RPMI7951 (cell line): ENCODE data around the gene SPACA5B. TPM values are rescaled to one million over a fixed set of nuclear protein-coding genes. Genes with fewer than 3 reads are reported as not detected.
"Not testable (repeated sequence)": the region's sequence is repeated elsewhere in the genome, so short reads cannot be mapped to it uniquely, and the experiment has no call there.

Experiments
- DNase-seq: peaks from one replicate; pipeline ENCODE4 v3.0.0-alpha.2; 2012; ENCODE audit warnings: low read depth
- total RNA-seq: library from RNA; depleted of rRNA; stranded (reverse); fragments of >200 nt; shearing (Covaris generic); gene quantifications from 2 replicates; pipeline ENCODE4 v1.2.3, GENCODE V29; 2014; rRNA removed

Gene SPACA5B
- total RNA-seq = not detected in 2 replicates

DNA sequence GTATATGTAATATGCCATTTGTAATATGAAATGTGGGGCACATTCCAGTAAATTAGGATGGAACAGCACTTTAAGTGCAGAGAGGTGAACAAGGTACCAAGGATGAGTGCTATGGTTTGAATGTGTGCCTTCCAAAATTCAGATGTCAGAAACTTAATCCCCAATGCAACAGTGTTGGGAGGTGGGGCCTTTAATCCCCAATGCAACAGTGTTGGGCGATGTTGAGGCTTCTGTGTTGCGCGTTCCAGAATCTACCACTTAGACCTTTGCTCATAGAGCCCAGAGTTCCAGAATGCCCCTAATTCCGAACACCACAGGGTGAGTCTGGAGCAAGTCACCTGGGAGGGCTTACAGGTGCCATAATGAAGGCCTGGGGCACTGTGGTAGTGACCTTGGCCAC, at the start of gene SPACA5B:
SPACA5B (plus strand) TSS at position 301 of the 400 bp plus-strand sequence; CDS start at position 363, 62 bp downstream.
- not testable (repeated sequence) for DNase-seq

DNA sequence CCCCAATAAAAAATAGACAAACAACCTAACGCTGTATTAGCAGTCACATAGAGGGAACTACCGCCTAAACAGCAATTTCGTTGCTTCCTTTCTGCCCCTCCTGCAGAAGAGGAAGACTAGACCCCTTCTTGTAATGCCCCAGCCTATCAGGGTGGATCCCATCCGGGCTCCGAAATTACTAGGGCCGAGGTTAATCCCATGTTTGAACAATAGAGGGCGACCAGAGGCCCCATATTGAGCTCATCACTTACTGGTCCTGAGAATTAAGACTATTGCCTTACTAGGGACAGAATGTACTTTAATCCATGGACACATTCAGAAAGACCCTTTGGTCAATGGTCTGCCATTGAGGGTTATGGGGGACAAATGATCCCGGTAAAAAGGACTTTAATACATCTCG, 47.2 kb upstream of the SPACA5B start:
- peak; percentile 50 for DNase-seq

DNA sequence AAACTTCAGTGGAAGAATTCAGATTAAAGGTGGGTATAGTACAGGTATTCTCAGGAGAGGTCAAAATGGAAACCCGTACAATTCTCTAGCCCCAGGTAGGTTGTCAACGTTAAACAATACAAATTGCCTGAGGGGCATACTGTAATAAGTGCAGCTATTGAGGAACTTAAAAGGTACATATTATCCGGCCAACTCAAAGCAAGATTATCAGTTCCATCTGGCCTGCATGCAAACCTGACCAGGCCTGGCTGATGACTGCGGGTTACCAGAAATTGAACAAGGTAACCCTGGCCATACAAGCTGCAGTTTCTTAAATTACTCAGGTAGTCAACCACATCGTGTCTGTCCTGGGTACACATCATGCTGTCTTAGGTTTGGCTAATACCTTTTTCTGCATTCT, 46.7 kb upstream of the SPACA5B start:
- no peak for DNase-seq

DNA sequence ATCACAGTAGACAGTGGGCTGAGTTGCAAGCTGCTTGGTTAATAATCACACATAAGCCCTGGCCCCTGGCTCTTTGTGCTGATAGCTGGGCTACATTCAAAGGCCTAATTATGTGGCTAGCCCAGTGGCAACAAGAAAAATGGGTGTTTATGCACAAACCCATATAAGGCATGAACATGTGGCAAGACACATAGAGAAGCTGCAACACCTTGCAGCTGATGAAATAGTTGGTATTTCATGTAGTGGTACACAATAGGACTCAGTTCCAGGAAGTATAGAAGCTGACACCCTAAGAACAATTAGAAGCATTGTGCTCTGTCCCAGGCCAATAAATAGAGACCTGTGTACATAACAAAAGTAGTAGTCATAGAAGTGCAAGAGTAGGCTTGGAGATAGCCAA, 44.3 kb upstream of the SPACA5B start:
- DNase-seq = no peak

DNA sequence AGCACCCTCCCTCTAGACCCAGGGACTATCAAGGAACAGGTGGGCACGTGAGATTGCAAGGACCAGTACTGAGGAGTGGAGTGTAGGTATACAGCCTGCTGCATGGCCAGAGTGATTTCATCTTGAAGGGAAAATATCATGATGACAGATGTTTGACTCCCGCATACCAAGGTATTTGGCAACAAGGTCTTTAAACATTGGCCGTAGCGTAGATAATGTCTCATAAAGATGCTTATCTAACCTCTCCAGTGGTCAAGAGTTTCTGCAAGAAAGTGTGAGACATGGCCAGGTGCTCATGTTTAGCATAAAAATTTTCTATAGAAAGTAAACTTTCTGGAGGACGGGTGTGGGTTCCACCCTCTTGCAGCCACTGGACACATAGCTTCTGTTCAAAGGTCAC, 40.3 kb upstream of the SPACA5B start:
- no peak for DNase-seq

DNA sequence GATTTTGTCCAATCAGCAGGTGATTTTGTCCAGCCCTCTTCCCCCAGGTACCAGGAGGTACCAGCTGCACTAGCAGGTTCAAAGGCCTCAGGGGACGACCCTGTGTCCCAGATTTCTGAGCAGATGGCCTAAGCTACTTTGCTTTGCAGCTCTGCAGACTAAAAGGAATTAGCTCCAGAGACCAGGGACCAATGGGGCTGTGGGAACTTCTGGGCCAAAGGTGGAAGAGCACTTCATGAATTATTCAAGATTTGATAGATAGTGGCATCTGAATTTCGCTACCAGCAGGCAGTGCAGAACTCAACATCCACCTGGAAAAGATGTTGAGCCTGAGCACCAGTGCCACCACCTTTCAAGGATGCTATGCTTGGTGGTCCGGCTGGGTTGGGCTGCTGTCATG, 37.9 kb upstream of the SPACA5B start:
- not testable (repeated sequence) for DNase-seq

DNA sequence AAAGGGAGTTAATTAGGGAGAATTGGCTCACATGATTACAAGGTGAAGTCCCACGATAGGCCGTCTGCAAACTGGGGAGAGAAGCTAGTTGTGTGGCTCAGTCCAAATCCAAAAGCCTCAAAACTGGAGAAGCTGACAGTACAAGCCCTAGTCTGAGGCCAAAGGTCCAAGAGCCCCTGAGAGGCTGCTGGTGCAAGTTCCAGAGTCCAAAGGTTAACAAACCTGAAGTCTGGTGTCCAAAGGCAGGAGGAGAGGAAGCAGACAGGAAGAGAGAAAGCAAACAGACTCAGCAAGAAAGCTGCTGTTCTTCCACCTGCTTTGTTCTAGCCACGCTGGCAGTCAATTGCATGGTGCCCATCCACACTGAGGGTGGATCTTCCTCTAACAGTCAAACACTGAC, 29.0 kb upstream of the SPACA5B start:
- no peak for DNase-seq

DNA sequence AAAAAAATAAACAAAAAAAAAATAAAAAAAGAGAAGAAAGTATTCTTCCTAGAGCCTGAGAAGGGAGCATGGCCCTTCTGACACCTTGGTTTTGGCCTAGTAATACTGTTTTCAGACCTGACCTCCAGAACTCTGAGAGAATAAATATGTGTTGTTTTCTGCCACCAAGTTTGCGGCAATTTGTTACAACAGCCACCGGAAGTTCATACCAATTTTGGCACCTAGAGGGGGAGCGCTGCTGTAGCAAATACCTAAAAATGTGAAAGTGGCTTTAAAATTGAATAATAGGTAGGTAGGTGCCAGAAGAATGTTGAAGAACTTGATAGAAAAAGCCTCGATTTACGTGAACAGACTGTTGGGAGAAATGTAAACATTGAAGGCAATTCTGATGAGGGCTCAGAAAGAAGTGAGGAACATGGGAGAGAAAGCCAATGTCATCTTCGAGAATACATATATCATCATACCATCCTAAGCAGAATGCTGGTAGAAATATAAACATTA, 27.5 kb upstream of the SPACA5B start:
- no peak for DNase-seq

DNA sequence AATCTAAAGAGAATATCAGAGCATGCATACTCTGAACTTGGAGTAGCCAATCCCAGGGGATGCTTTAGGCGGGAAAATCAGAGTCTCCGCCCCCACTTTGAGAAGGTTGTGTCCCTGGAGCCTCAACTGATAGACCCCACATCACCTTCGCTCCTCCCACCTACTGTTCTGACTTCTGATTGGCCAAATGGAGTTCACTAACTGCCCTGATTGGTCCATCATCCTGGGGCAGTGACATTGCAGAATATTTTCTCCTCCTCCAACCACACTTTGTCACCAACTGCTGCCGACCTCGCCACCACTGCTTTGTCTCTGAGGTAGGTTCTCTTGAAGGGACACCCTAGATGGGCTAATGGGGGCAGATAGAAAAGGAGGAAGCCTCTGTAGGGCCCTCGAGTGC, 22.7 kb upstream of the SPACA5B start:
- DNase-seq = no peak

DNA sequence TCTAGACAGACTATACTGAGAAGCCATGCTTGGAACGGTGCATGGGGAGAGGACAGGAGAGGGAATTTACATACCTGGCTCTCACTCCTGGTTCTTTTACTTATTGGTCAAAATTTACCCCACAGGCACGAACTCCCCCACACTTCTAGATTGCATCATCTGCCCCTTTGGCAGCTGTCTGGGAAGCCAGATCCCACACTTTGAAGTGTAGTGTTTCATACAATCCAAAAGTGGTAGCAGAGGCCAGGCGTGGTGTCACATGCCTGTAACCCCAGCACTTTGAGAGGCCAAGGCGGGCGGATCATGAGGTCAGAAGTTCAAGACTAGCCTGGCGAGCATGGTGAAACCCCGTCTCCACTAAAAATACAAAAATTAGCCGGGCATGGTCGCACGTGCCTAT, 5.1 kb upstream of the SPACA5B start:
- DNase-seq = not testable (repeated sequence)

DNA sequence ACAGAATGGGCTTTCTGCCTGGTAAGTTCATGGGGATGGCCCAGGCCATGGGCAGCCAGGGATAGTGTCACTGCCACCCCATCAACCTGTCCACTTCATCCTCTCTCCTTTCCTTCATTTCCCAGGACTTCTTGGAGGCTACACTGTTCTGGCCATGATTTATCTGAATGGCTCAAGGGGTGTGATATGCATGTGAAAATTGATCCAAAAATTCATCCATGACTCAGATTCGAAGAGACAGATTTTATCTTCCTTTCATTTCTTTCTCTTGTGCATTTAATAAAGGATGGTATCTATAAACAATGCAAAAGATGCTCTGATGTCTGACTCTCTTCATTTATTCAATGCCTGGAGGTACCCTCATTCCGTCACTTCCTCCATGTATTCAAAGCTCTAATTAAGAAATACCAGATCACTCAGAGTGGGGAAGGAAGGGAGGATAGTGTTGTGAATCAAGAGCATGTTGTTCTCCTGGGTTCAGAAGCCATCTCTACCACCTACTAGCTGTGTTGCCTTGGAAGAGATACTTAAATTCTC, 1.9 kb downstream of the SPACA5B start:
- DNase-seq = not testable (repeated sequence)

DNA sequence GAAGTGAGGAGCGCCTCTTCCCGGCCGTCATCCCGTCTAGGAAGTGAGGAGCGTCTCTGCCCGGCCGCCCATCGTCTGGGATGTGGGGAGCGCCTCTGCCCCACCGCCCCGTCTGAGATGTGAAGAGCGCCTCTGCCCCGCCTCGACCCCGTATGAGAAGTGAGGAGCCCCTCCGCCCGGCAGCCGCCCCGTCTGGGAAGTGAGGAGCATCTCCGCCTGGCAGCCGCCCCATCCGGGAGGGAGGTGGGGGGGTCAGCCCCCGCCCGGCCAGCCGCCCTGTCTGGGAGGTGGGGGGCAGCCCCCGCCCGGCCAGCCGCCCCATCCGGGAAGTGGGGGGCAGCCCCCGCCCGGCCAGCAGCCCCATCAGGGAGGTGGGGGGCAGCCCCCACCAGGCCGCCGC, 8.7 kb downstream of the SPACA5B start:
- not testable (repeated sequence) for DNase-seq

DNA sequence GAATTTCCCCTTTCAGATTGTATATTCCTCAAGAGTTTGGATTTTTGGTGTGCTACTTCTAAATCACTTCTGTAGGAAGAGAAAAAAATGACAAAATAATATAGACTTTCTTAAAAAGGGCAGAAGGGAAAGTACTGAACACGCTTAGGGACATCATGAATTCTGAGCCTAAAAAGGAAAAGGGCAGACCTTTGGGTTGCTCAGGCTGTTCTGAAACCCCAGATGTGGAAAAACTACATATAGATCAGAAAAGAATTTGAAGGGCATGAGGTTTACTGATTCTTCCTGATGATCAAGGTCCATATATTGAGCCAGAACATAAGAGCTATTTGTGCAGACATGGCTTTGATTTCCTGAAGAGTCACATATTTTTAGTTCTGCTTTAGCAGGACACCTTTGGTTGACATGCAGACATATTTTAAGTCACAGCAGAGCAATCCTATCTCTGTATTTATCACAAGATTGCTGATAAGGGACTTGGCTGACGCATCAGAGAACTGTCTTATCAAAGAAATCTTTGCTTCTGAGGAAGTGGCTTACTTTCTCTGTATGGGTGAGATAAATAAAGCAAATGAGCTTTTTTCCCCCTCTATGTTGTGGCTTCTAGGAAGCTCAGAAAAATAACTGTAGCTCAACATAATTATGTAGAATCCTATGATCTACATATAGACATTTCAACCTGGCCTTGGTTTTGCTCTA, 11.5 kb downstream of the SPACA5B start:
- not testable (repeated sequence) for DNase-seq

DNA sequence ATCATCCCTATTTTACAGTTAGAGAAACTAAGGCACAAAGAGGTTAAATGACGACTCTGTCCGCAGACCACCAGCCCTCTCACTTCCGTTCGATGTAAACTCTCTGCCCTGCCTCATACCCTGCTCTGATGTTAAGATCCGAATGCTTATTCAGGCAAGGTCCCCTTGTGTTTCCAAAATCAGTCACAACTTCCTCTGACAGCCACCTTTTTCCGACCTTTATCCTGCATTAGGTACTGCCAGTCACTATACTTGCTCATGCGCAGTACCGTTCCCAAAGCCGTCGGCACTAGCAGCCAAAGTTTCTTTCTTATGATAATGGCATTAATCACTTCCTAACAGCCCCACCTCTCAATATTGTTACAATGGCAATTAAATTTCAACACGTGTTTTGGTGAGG, 12.3 kb downstream of the SPACA5B start:
- DNase-seq = not testable (repeated sequence)

DNA sequence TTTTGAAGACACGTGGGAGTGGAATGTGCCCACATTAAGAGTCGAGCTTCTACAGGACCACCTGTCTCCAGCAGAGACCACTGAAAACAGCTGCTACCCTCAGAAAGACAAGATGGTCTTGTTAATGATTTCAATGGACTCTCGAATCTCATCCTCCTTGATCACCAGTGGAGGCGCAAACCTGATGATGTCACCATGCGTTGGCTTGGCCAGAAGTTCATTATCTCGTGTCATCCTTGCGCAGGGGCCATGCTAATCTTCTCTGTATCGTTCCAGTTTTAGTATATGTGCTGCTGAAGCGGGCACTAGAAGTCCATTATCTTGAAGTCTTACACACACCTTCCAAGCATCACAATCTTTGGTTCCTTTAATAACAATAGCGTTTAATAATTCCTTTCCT, 23.3 kb downstream of the SPACA5B start:
- DNase-seq = no peak

DNA sequence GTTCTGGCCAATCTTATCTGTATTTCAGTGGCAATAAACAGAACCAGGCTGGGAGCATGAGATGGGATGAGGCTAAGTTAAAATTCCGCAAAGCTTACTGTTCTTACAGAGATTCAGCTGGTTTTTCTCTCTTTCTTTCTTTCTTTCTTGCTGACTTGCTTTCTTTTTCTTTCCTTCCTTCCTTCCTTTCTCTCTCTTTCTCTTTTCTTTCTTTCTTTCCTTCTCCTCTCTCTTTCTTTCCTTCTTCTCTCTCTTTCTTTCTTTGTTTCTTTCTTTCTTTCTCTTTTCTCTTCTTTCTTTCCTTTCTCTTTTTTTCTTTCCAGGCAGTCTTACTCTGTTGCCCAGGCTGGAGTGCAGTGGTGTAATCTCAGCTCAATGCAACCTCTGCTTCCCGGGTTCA, 24.4 kb downstream of the SPACA5B start:
- no peak for DNase-seq

DNA sequence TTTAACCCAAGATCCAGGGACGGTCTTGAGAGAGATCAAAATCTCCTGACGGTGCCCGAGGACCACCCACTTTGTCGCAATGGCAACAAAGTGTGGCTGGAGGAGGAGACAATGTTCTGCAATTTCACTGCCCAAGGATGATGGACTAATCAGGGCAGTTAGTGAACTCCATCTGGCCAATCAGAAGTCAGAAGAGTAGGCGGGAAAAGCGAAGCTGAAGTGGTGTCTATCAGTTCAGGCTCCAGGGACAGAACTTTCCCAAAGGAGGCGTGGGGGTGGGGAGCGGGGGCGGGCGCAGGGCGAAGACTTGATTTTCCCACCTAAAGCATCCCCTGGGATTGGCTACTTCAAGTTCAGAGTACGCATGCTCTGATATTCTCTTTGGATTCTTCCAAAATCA, 25.6 kb downstream of the SPACA5B start:
- no peak for DNase-seq

DNA sequence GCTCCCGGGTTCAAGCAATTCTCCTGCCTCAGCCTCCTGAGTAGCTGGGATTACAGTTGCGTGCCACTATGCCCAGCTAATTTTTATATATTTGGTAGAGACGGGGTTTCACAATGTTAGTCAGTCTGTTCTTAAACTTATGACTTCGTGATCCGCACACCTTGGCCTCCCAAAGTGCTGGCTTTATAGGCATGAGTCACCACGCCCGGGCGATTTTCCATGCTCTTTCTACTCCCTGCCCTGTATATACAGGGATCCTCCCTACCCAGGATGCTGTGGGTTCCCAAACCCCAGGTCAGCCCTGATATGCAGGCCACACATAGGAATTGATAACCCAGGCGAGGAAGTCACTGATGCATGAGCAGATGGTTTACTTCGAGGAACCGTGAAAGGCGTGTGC, 34.8 kb downstream of the SPACA5B start:
- DNase-seq = peak; percentile 51

DNA sequence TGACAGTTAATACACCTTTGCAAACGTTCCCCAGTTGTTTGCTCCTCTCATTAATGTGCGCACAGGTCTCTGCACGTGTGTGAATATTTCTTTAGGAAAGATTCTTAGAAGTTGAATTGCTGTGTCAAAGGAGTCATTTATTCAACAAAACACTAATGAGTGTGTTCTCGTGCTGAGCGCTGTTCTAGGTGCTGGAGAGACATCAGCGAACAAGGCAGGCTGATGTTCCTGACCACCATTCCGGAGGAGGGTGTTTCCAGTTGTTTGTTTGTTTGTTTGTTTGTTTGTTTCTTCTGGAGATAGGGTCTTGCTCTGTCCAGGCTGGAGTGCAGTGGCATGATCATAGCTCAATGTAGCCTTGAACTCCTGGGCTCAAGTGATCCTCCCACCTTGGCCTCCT, 35.9 kb downstream of the SPACA5B start:
- DNase-seq = not testable (repeated sequence)

DNA sequence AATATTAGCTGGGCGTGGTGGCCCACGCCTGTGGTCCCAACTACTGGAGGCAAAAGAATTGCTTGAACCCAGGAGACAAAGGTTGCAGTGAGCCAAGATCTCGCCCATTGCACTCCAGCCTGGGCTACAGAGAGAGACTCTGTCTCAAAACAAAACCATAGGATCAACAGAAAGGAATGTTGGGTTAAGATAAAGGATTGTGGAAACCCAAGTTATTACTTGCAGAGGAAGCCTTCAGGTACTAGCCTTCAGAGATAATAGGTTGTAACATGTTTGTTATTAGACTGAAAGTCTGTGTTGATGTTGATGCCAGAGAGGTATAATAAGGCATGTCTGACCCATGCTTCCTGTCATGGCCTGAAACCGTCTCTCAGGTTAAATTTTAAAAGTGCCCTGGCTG, 49.3 kb downstream of the SPACA5B start:
- DNase-seq = no peak

DNA sequence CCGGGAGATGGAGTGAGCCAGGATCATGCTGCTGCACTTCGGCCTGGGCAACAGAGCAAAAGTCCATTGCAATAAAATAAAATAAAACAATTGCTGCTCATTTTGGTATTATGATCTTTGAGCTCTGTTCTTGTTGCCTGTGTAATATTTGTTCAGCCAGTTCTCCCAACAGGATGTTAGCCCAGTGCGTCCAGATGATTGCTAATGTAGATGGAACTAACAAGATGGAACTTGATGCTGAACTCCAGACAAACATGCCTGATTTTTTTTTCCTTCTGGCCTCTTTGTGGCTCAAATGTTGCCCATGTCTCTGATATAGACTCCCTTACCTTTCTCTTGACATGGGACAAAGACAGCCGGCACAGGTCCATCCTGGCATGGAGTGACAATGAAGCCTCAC, 50.4 kb downstream of the SPACA5B start:
- DNase-seq = no peak

DNA sequence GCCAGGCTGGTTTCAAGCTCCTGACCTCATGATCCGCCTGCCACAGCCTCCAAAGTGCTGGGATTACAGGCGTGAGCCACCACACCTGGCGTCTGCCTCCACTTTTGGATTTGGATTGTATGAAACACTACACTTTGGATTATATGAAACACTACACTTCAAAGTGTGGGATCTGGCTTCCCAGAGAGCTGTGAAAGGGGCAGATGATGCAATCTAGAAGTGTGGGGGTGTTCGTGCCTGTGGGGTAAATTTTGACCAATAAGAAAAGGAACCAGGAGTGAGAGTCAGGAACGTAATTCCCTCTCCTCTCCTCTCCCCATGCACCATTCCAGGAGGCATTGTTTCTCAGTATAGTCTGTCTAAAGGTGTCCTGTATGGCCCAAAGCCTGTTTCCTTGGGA, 51.5 kb downstream of the SPACA5B start:
- not testable (repeated sequence) for DNase-seq
